Measurements from ENCODE around the gene NHLRC4. TPM values are rescaled to one million over a fixed set of nuclear protein-coding genes. Genes with fewer than 3 reads are reported as not detected.

The NHLRC4 gene
- total RNA-seq, 1 donor from 2014 or later, result 1.0 TPM

- H3K27ac Mint-ChIP-seq, result no peak overlapping the region
- peaks cover 6% of the 10 kb centered on the region for H3K36me3 Mint-ChIP-seq (ENCODE audit: low read depth)
- intact Hi-C loops (cut with micrococcal nuclease), result no loop called here
- ATAC-seq (ENCODE audit: low read depth) (peak; percentile 25), DNase-seq (no peak)
- no peak overlapping the region for H3K4me3 Mint-ChIP-seq
- H3K4me1 Mint-ChIP-seq, result peaks cover 14% of the 10 kb centered on the region
- H3K9me3 Mint-ChIP-seq, result peaks cover 3% of the 10 kb centered on the region
- no peaks in the 10 kb centered on the region for H3K27me3 Mint-ChIP-seq
- CTCF ChIA-PET, result no interaction called here
- POLR2A ChIA-PET, result interaction anchor here (0.6 kb wide), 2 partner anchors 20 to 556 kb away, joined by 5 read pairs; no protein-coding TSS in a partner anchor
- TF ChIP-seq, protein P1, sequence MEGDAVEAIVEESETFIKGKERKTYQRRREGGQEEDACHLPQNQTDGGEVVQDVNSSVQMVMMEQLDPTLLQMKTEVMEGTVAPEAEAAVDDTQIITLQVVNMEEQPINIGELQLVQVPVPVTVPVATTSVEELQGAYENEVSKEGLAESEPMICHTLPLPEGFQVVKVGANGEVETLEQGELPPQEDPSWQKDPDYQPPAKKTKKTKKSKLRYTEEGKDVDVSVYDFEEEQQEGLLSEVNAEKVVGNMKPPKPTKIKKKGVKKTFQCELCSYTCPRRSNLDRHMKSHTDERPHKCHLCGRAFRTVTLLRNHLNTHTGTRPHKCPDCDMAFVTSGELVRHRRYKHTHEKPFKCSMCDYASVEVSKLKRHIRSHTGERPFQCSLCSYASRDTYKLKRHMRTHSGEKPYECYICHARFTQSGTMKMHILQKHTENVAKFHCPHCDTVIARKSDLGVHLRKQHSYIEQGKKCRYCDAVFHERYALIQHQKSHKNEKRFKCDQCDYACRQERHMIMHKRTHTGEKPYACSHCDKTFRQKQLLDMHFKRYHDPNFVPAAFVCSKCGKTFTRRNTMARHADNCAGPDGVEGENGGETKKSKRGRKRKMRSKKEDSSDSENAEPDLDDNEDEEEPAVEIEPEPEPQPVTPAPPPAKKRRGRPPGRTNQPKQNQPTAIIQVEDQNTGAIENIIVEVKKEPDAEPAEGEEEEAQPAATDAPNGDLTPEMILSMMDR (IDR thresholded peaks at IDR 0.05), result no peak
Observed at GRCh38 chr16:608019-608418, 41.2 kb downstream of the NHLRC4 start.

DNA sequence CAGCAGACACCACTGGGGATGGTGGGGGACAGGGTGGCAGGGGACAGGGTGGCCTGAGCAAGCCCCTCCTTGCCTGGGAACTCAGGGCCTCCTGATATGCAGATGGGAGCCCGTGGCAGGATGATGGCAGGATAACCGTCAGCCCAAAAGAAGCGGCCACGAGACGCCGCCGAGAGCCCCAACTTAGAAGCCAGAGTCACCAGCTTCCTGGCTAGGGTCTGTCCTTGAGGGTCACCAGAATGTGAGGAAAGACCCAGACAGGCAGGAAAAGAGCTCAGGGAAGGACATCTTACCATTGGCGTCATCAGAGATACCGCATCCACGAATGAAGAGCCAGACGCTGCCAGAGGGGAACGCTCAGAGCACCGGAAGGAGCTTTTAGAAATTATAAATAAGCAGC, 42.5 kb downstream of the NHLRC4 start:
- peaks cover 3% of the 10 kb centered on the region for H3K9me3 Mint-ChIP-seq
- ChIA-PET CTCF (interaction anchor here (1.5 kb wide), 1 partner anchor 11 kb away, joined by 3 read pairs; no protein-coding TSS in a partner anchor), POLR2A (interaction anchor here (1.1 kb wide), 1 partner anchor 27 kb away, joined by 3 read pairs; the partner anchor contains the start of gene METTL26)
- H3K4me3 Mint-ChIP-seq, result no peak overlapping the region
- peaks cover 14% of the 10 kb centered on the region for H3K4me1 Mint-ChIP-seq
- H3K27ac Mint-ChIP-seq, result no peak overlapping the region
- DNase-seq (no peak), ATAC-seq (ENCODE audit: low read depth) (no peak)
- no peaks in the 10 kb centered on the region for H3K27me3 Mint-ChIP-seq
- TF ChIP-seq, protein P1 (IDR thresholded peaks at IDR 0.05), result no peak
- intact Hi-C loops (cut with micrococcal nuclease), result no loop called here
- H3K36me3 Mint-ChIP-seq (ENCODE audit: low read depth), result peaks cover 9% of the 10 kb centered on the region

DNA sequence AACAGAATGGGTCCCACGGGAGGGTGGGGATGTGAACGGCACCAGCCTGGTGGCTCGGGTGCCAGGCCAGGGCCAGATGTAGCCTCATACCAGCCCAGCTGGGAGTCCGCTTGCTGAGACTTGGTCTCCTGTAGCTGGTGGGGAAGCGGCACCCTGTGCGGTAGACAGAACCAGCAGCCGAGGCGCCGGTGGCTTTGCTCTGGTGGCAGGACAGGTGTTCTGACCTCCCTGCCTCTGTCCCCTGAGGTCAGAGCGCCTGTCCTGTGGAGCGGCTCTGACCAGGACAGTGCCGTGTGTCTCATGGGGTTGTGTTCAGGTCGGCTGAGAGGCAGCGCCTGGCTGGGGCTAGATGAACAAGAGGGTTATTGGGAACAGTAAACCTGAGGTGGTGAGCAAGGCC, 43.2 kb downstream of the NHLRC4 start:
- H3K9me3 Mint-ChIP-seq, result peaks cover 3% of the 10 kb centered on the region
- no peak overlapping the region for H3K27ac Mint-ChIP-seq
- no peak for DNase-seq
- TF ChIP-seq, protein P1 (IDR thresholded peaks at IDR 0.05), result no peak
- H3K27me3 Mint-ChIP-seq, result no peaks in the 10 kb centered on the region
- intact Hi-C loops (cut with micrococcal nuclease), result loop anchor here (2.0 kb wide), 1 partner anchor 31 kb away; no protein-coding TSS in a partner anchor
- CTCF ChIA-PET, result interaction anchor here (1.0 to 1.5 kb wide), 2 partner anchors 11 to 31 kb away, joined by 3 read pairs; no protein-coding TSS in a partner anchor
- POLR2A ChIA-PET, result interaction anchor here (0.8 to 1.1 kb wide), 2 partner anchors 26 to 31 kb away, joined by 3 read pairs; partner anchors contain the start of gene METTL26
- peaks cover 12% of the 10 kb centered on the region for H3K36me3 Mint-ChIP-seq (ENCODE audit: low read depth)
- no peak for ATAC-seq (ENCODE audit: low read depth)
- no peak overlapping the region for H3K4me3 Mint-ChIP-seq
- peaks cover 19% of the 10 kb centered on the region for H3K4me1 Mint-ChIP-seq

DNA sequence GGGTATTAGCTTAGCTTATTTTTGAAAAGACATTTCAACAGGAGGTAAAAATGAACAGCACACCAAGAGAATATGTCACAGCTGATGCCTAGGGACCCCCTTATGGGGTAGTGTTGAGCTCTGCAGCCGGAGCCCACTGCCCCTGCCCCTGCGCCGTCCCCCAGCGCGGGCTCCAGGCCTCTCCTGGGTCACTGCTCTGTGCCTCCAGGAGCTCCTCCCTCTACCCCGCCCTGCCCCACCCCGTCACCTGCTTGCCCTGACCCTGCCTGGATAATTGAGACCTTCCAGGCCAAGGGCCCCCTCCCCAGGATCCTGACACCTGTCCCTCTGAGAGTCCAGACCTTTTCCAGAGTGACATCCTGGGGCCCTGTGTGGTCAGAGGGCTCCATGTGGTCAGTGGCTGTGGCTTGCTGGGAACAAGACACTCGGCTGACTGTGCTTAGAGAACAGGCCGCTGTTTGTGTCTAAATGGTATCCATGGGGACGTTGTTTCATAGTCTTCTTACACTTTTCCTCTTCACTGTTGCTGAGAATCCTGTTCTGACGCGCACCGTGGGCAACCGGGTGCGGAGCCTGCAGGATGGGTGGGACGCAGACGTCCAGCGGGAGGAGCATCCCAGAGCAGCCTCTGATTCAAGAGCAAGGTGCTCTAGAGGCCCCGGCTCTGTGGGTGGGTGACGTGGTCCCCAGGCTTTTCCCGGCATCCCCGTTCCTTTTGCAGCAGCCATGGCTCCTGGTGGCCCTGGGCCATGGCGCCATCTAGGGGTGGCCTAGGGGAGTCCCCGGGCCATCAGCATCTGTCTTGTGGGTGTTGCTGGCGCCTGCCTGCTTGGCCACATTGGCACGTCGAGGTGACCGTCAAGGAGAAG, 43.9 kb downstream of the NHLRC4 start:
- ChIA-PET POLR2A (interaction anchor here (0.8 kb wide), 1 partner anchor 32 kb away, joined by 3 read pairs; no protein-coding TSS in a partner anchor), CTCF (interaction anchor here (1.0 to 1.5 kb wide), 2 partner anchors 12 to 32 kb away, joined by 3 read pairs; no protein-coding TSS in a partner anchor)
- peaks cover 9% of the 10 kb centered on the region for H3K36me3 Mint-ChIP-seq (ENCODE audit: low read depth)
- DNase-seq (no peak), ATAC-seq (ENCODE audit: low read depth) (peak; percentile 68)
- peaks cover 22% of the 10 kb centered on the region for H3K4me1 Mint-ChIP-seq
- H3K4me3 Mint-ChIP-seq, result no peak overlapping the region
- intact Hi-C loops (cut with micrococcal nuclease), result loop anchor here (2.0 kb wide), 1 partner anchor 32 kb away; no protein-coding TSS in a partner anchor
- TF ChIP-seq, protein P1 (IDR thresholded peaks at IDR 0.05), result no peak
- peaks cover 3% of the 10 kb centered on the region for H3K9me3 Mint-ChIP-seq
- H3K27ac Mint-ChIP-seq, result no peak overlapping the region
- no peaks in the 10 kb centered on the region for H3K27me3 Mint-ChIP-seq

GRCh38 chr16:615122-615521, 48.3 kb downstream of the NHLRC4 start:
- no peak for DNase-seq
- Mint-ChIP-seq H3K4me3 (no peak overlapping the region), H3K27ac (no peak overlapping the region), H3K4me1 (peaks cover 13% of the 10 kb centered on the region), H3K9me3 (no peaks in the 10 kb centered on the region), H3K36me3 (ENCODE audit: low read depth) (peaks cover 8% of the 10 kb centered on the region), H3K27me3 (no peaks in the 10 kb centered on the region)
- intact Hi-C loops (cut with micrococcal nuclease), result no loop called here
- no peak for ATAC-seq (ENCODE audit: low read depth)
- TF ChIP-seq, protein P1 (IDR thresholded peaks at IDR 0.05), result no peak
- CTCF ChIA-PET, result no interaction called here
- POLR2A ChIA-PET, result no interaction called here

All from activated B cell treated with CpG ODN at 0.5 μM for 24 hours (primary cell).